ENCODE data around the gene AGBL1.

The AGBL1 gene

GRCh38 chr15:86624261-86625036 lies 544.8 kb downstream of the AGBL1 start:
- TF ChIP-seq FOXP2 (optimal IDR thresholded peaks at IDR 0.05; ENCODE audit: borderline replicate concordance, extremely low read depth, extremely low read length, insufficient read depth) (no peak), TAF1 (IDR thresholded peaks at IDR 0.05; ENCODE audit: borderline replicate concordance, insufficient read depth, low read length) (no peak), REST (IDR thresholded peaks at IDR 0.05; ENCODE audit: insufficient read depth in 1 of 2, low read depth in 2 of 2, low read length in 2 of 2) (no peak; a peak in 1 of 4 replicates)

GRCh38 chr15:86629409-86630356 lies 550.0 kb downstream of the AGBL1 start:
- TF ChIP-seq SIN3A (IDR thresholded peaks at IDR 0.05; ENCODE audit: borderline replicate concordance, insufficient read depth, low read length) (no peak), POLR2AphosphoS5 (IDR thresholded peaks at IDR 0.05; ENCODE audit: low read depth, low read length) (no peak), FOXP2 (optimal IDR thresholded peaks at IDR 0.05; ENCODE audit: borderline replicate concordance, extremely low read depth, extremely low read length, insufficient read depth) (no peak), REST (IDR thresholded peaks at IDR 0.05; ENCODE audit: insufficient read depth in 1 of 2, low read depth in 2 of 2, low read length in 2 of 2) (no peak), TAF1 (IDR thresholded peaks at IDR 0.05; ENCODE audit: borderline replicate concordance, insufficient read depth, low read length) (no peak)

- no peak for TF ChIP-seq TAF1 (IDR thresholded peaks at IDR 0.05; ENCODE audit: borderline replicate concordance, insufficient read depth, low read length)
Measured at GRCh38 chr15:86630946-86631345, 551.3 kb downstream of the AGBL1 start.

- TF ChIP-seq POLR2AphosphoS5 (IDR thresholded peaks at IDR 0.05; ENCODE audit: low read depth, low read length): no peak
Measured at GRCh38 chr15:86634146-86634545, 554.5 kb downstream of the AGBL1 start.

- TF ChIP-seq POLR2AphosphoS5 (IDR thresholded peaks at IDR 0.05; ENCODE audit: low read depth, low read length) (no peak), REST (IDR thresholded peaks at IDR 0.05; ENCODE audit: insufficient read depth in 1 of 2, low read depth in 2 of 2, low read length in 2 of 2) (no peak), SIN3A (IDR thresholded peaks at IDR 0.05; ENCODE audit: borderline replicate concordance, insufficient read depth, low read length) (no peak), FOXP2 (optimal IDR thresholded peaks at IDR 0.05; ENCODE audit: borderline replicate concordance, extremely low read depth, extremely low read length, insufficient read depth) (no peak), TAF1 (IDR thresholded peaks at IDR 0.05; ENCODE audit: borderline replicate concordance, insufficient read depth, low read length) (no peak)
Measured at GRCh38 chr15:86634992-86635638, 555.4 kb downstream of the AGBL1 start.

GRCh38 chr15:86644339-86644738 lies 564.7 kb downstream of the AGBL1 start:
- no peak for TF ChIP-seq REST (IDR thresholded peaks at IDR 0.05; ENCODE audit: insufficient read depth in 1 of 2, low read depth in 2 of 2, low read length in 2 of 2)
- no peak for TF ChIP-seq FOXP2 (optimal IDR thresholded peaks at IDR 0.05; ENCODE audit: borderline replicate concordance, extremely low read depth, extremely low read length, insufficient read depth)
- no peak for TF ChIP-seq POLR2AphosphoS5 (IDR thresholded peaks at IDR 0.05; ENCODE audit: low read depth, low read length)

Measured in PFSK-1 (cell line).